H9 (cell line): Measurements from ENCODE around the gene KRT27. TPM values are rescaled to one million over a fixed set of nuclear protein-coding genes. Genes with fewer than 3 reads are reported as not detected.

Experiments
- DNase-seq: peaks from one replicate; pipeline ENCODE4 v3.0.0-alpha.2; 2017
- H2AFZ ChIP-seq: one replicate; pipeline ENCODE4 v1.6.1; 2013; ENCODE audit warnings: mild to moderate bottlenecking, low read length, control low read depth, moderate library complexity
- H2AK5ac ChIP-seq: 2 replicates; pipeline ENCODE4 v1.6.1; 2013; ENCODE audit warnings: low read length, control low read depth, mixed read lengths; ENCODE audit not compliant: insufficient read length
- H2BK120ac ChIP-seq: one replicate; pipeline ENCODE4 v1.6.1; 2013; ENCODE audit warnings: low read depth, mild to moderate bottlenecking, low read length, control low read depth, inconsistent platforms; ENCODE audit not compliant: poor library complexity, severe bottlenecking
- H2BK12ac ChIP-seq: 2 replicates; pipeline ENCODE4 v1.6.1; 2013; ENCODE audit warnings: low read length, control low read depth, mixed read lengths, low read depth; ENCODE audit not compliant: insufficient read length
- H2BK15ac ChIP-seq: 2 replicates; pipeline ENCODE4 v1.6.1; 2013; ENCODE audit warnings: low read depth, low read length, control low read depth
- H2BK20ac ChIP-seq: one replicate; pipeline ENCODE4 v1.6.1; 2013; ENCODE audit warnings: low read depth, mild to moderate bottlenecking, low read length, control low read depth, inconsistent platforms; ENCODE audit not compliant: poor library complexity, severe bottlenecking
- H2BK5ac ChIP-seq: 2 replicates; pipeline ENCODE4 v1.6.1; 2013; ENCODE audit warnings: low read length, control low read depth, mixed read lengths; ENCODE audit not compliant: insufficient read length
- H3K14ac ChIP-seq: 2 replicates; pipeline ENCODE4 v1.6.1; 2013; ENCODE audit warnings: low read length, control low read depth; ENCODE audit not compliant: insufficient read depth
- H3K18ac ChIP-seq: 2 replicates; pipeline ENCODE4 v1.6.1; 2013; ENCODE audit warnings: low read depth, mild to moderate bottlenecking, mixed read lengths, low read length, control low read depth; ENCODE audit not compliant: insufficient read length
- H3K23ac ChIP-seq: 2 replicates; pipeline ENCODE4 v1.6.1; 2013; ENCODE audit warnings: low read length, control low read depth, mixed read lengths, low read depth; ENCODE audit not compliant: insufficient read length
- H3K23me2 ChIP-seq: 2 replicates; pipeline ENCODE4 v1.6.1; 2013; ENCODE audit warnings: low read depth, mild to moderate bottlenecking, mixed read lengths, low read length, control low read depth; ENCODE audit not compliant: insufficient read length, poor library complexity, severe bottlenecking
- H3K27ac ChIP-seq: 2 replicates; pipeline ENCODE4 v1.5.1; 2013; ENCODE audit warnings: low read length, control low read depth, mixed read lengths, low read depth; ENCODE audit not compliant: insufficient read length
- H3K27me3 ChIP-seq: 2 replicates; pipeline ENCODE4 v1.6.1; 2013; ENCODE audit warnings: low read length, control low read depth, inconsistent platforms; ENCODE audit not compliant: insufficient read depth
- H3K4ac ChIP-seq: 2 replicates; pipeline ENCODE4 v1.6.1; 2013; ENCODE audit warnings: low read depth, mild to moderate bottlenecking, control low read depth, inconsistent platforms, low read length, moderate library complexity
- H3K4me1 ChIP-seq: 2 replicates; pipeline ENCODE4 v1.6.1; 2013; ENCODE audit warnings: low read length, control low read depth, inconsistent platforms; ENCODE audit not compliant: insufficient read depth
- H3K4me2 ChIP-seq: 2 replicates; pipeline ENCODE4 v1.6.1; 2013; ENCODE audit warnings: low read length, control low read depth, mixed read lengths; ENCODE audit not compliant: insufficient read length, insufficient read depth
- H3K56ac ChIP-seq: 2 replicates; pipeline ENCODE4 v1.6.1; 2013; ENCODE audit warnings: low read depth, mild to moderate bottlenecking, mixed read lengths, low read length, control low read depth; ENCODE audit not compliant: insufficient read length
- H3K79me1 ChIP-seq: 2 replicates; pipeline ENCODE4 v1.6.1; 2013; ENCODE audit warnings: low read depth, mild to moderate bottlenecking, moderate library complexity, low read length, control low read depth, inconsistent platforms; ENCODE audit not compliant: insufficient read depth, poor library complexity, severe bottlenecking
- H3K79me2 ChIP-seq: 2 replicates; pipeline ENCODE4 v1.6.1; 2013; ENCODE audit warnings: low read length, control low read depth, inconsistent platforms; ENCODE audit not compliant: insufficient read depth
- H3K9ac ChIP-seq: 2 replicates; pipeline ENCODE4 v1.6.1; 2013; ENCODE audit warnings: low read length, control low read depth, mixed read lengths; ENCODE audit not compliant: insufficient read length; ENCODE audit errors: extremely low read depth
- H3K9me3 ChIP-seq: one replicate; pipeline ENCODE4 v1.6.1; 2013; ENCODE audit warnings: low read depth, low read length, inconsistent platforms; ENCODE audit not compliant: control insufficient read depth
- H3T11ph ChIP-seq: one replicate; pipeline ENCODE4 v1.6.1; 2013; ENCODE audit warnings: mild to moderate bottlenecking, low read length, control low read depth, inconsistent platforms
- H4K20me1 ChIP-seq: one replicate; pipeline ENCODE4 v1.6.1; 2013; ENCODE audit not compliant: control insufficient read depth, insufficient read length, insufficient read depth
- H4K5ac ChIP-seq: 2 replicates; pipeline ENCODE4 v1.6.1; 2013; ENCODE audit warnings: low read depth, mild to moderate bottlenecking, mixed read lengths, low read length, control low read depth; ENCODE audit not compliant: insufficient read length
- H4K8ac ChIP-seq: replicated peaks from 2 replicates; pipeline ENCODE4 v1.6.1; 2013; ENCODE audit warnings: low read length, control low read depth, mixed read lengths, low read depth; ENCODE audit not compliant: insufficient read length
- H4K91ac ChIP-seq: 2 replicates; pipeline ENCODE4 v1.6.1; 2013; ENCODE audit warnings: low read depth, mild to moderate bottlenecking, moderate library complexity, mixed read lengths, low read length, control low read depth; ENCODE audit not compliant: insufficient read length
- H3K27ac Mint-ChIP-seq, 3 experiments: 2 replicates in 2 of 3; 3 replicates in 1 of 3; pipeline ENCODE4 v1.8.0; 2020 to 2021; ENCODE audit warnings: mixed read lengths in 3 of 3, mild to moderate bottlenecking in 1 of 3, moderate library complexity in 1 of 3
- H3K27me3 Mint-ChIP-seq: 2 replicates; pipeline ENCODE4 v1.8.0; 2021; ENCODE audit warnings: low read depth, mild to moderate bottlenecking, moderate library complexity, mixed read lengths
- H3K36me3 Mint-ChIP-seq, 3 experiments: 2 replicates in 2 of 3; 3 replicates in 1 of 3; pipeline ENCODE4 v1.8.0; 2020 to 2021; ENCODE audit warnings: low read depth in 3 of 3, mixed read lengths in 3 of 3; ENCODE audit not compliant: insufficient read depth in 1 of 3
- H3K4me1 Mint-ChIP-seq, 2 experiments: 2 replicates each; pipeline ENCODE4 v1.8.0; 2020; ENCODE audit warnings: mixed read lengths in 2 of 2
- H3K4me3 Mint-ChIP-seq, 2 experiments: 2 replicates in 1 of 2; 3 replicates in 1 of 2; pipeline ENCODE4 v1.8.0; 2020 to 2021; ENCODE audit warnings: mild to moderate bottlenecking in 2 of 2, mixed read lengths in 2 of 2, moderate library complexity in 1 of 2
- H3K9me3 Mint-ChIP-seq, 2 experiments: 2 replicates in 1 of 2; 3 replicates in 1 of 2; pipeline ENCODE4 v1.8.0; 2020; ENCODE audit warnings: mild to moderate bottlenecking in 2 of 2, mixed read lengths in 2 of 2, moderate library complexity in 1 of 2
- CTCF ChIP-seq: fragments of 200-600 bp; sonication (generic); conservative IDR thresholded peaks from 3 replicates; pipeline ENCODE4 v1.8.0; 2021; ENCODE audit warnings: antibody characterized with exemption, mild to moderate bottlenecking
- WGBS: extraction: QIAGEN DNeasy Blood & Tissue Kit; methylation state at CpG from one replicate; pipeline ENCODE4 v1.1.7; 2013; ENCODE audit warnings: missing lambda C conversion rate, low lambda C conversion rate, mixed read lengths; ENCODE audit not compliant: insufficient read length; ENCODE audit errors: extremely low coverage; 5-methylcytosine and 5-hydroxymethylcytosine counted together
- total RNA-seq: library from RNA; stranded (reverse); gene quantifications from 2 replicates; pipeline ENCODE4 v1.2.1, GENCODE V29; 2021

KRT27 gene
- total RNA-seq, 1 experiment from 2014 or later = not detected

- Histone ChIP-seq H2BK120ac (no peak overlapping the region), H3K79me1 (no peaks in the 10 kb centered on the region), H3K4me2 (no peak overlapping the region), H3K56ac (no peak overlapping the region), H3K9ac (no peak overlapping the region), H2BK15ac (no peak overlapping the region), H4K91ac (no peak overlapping the region), H2BK20ac (no peak overlapping the region), H4K8ac (no peak overlapping the region), H4K20me1 (no peaks in the 10 kb centered on the region), H3K4me1 (no peaks in the 10 kb centered on the region), H2AFZ (no peak overlapping the region), H3K23ac (no peak overlapping the region), H3K4ac (no peak overlapping the region), H3T11ph (no peak overlapping the region), H3K14ac (no peak overlapping the region), H3K9me3 (no peaks in the 10 kb centered on the region), H2AK5ac (no peak overlapping the region), H3K27ac (no peak overlapping the region), H3K23me2 (no peaks in the 10 kb centered on the region), H3K79me2 (no peaks in the 10 kb centered on the region), H3K18ac (no peak overlapping the region), H2BK5ac (no peak overlapping the region), H4K5ac (no peak overlapping the region), H2BK12ac (no peak overlapping the region), H3K27me3 (peaks cover 1% of the 10 kb centered on the region; the same call in 1 of the 2 replicates)
- no peak for DNase-seq
- Mint-ChIP-seq H3K4me1 (no peaks in the 10 kb centered on the region), H3K9me3 (peaks cover 0 to 4% of the 10 kb centered on the region in 2 experiments; a peak in 2 of 5 replicates), H3K4me3 (no peak overlapping the region), H3K36me3 (no peaks in the 10 kb centered on the region), H3K27me3 (peaks cover 98% of the 10 kb centered on the region), H3K27ac (no peak overlapping the region)
- WGBS = no CpG with 5 or more reads among the region's 2 CpGs
- no peak for TF ChIP-seq CTCF
These were observed 27.5 kb upstream of the KRT27 start for GRCh38 chr17:40809721-40810421.
